RWPE2 (cell line): ENCODE measurements around the gene KLHL29.
A peak's percentile ranks its signal among the peaks of the same experiment; 100 is the strongest.

Experiments used
- ATAC-seq: fragments of 200-7000 bp; cut with Tn5 transposase; 3 replicates; pipeline ENCODE4 v1.9.1; 2021; ENCODE audit warnings: low read depth
- DNase-seq: peaks from one replicate; pipeline ENCODE4 v3.0.0-alpha.2; 2020; ENCODE audit warnings: low spot score
- H3K27ac ChIP-seq: fragments of 450-650 bp; 2 replicates; pipeline ENCODE4 v1.5.1; 2017; ENCODE audit warnings: mild to moderate bottlenecking; ENCODE audit not compliant: poor library complexity, severe bottlenecking
- H3K27me3 ChIP-seq: fragments of 250-450 bp; sonication (Bioruptor Pico); 2 replicates; pipeline ENCODE4 v1.5.1; 2021; ENCODE audit warnings: mild to moderate bottlenecking, moderate library complexity; ENCODE audit not compliant: insufficient read depth, poor library complexity, severe bottlenecking
- H3K36me3 ChIP-seq: fragments of 250-450 bp; sonication (Bioruptor Pico); 2 replicates; pipeline ENCODE4 v1.5.1; 2020; ENCODE audit warnings: low read depth, mild to moderate bottlenecking, moderate library complexity
- H3K4me1 ChIP-seq: fragments of 250-450 bp; sonication (Bioruptor Pico); 2 replicates; pipeline ENCODE4 v1.5.1; 2021; ENCODE audit warnings: mild to moderate bottlenecking, moderate library complexity; ENCODE audit not compliant: insufficient read depth, poor library complexity, severe bottlenecking
- H3K4me3 ChIP-seq: fragments of 250-450 bp; sonication (Bioruptor Pico); 2 replicates; pipeline ENCODE4 v1.5.1; 2021; ENCODE audit warnings: mild to moderate bottlenecking, moderate library complexity; ENCODE audit not compliant: severe bottlenecking
- H3K9me3 ChIP-seq: fragments of 250-450 bp; sonication (Bioruptor Pico); 2 replicates; pipeline ENCODE4 v1.5.1; 2021; ENCODE audit warnings: mild to moderate bottlenecking, moderate library complexity; ENCODE audit not compliant: severe bottlenecking
- CTCF ChIP-seq: fragments of 450-650 bp; IDR thresholded peaks from one replicate; pipeline ENCODE4 v1.5.1; 2017; ENCODE audit warnings: mild to moderate bottlenecking, moderate library complexity; ENCODE audit not compliant: poor library complexity, severe bottlenecking

Gene KLHL29

GRCh38 chr2:23488584-23488983, 103.6 kb downstream of the KLHL29 start:
- Histone ChIP-seq H3K27ac (no peak overlapping the region), H3K4me1 (peaks cover 8% of the 10 kb centered on the region), H3K36me3 (no peaks in the 10 kb centered on the region), H3K27me3 (no peaks in the 10 kb centered on the region), H3K4me3 (no peak overlapping the region), H3K9me3 (no peaks in the 10 kb centered on the region)
- ATAC-seq, result no peak
- DNase-seq, result peak; percentile 18
- no peak for TF ChIP-seq CTCF

- no peaks in the 10 kb centered on the region for H3K9me3 ChIP-seq
- H3K4me3 ChIP-seq, result no peak overlapping the region
- H3K27me3 ChIP-seq, result no peaks in the 10 kb centered on the region
- H3K4me1 ChIP-seq, result peaks cover 8% of the 10 kb centered on the region
- ATAC-seq, result no peak
- DNase-seq, result peak; percentile 34
- no peak overlapping the region for H3K27ac ChIP-seq
- no peaks in the 10 kb centered on the region for H3K36me3 ChIP-seq
- no peak for TF ChIP-seq CTCF
Measured at GRCh38 chr2:23489471-23490322, 104.7 kb downstream of the KLHL29 start.

GRCh38 chr2:23491591-23492336, 106.8 kb downstream of the KLHL29 start:
- no peak overlapping the region for H3K27ac ChIP-seq
- no peak for DNase-seq
- no peaks in the 10 kb centered on the region for H3K9me3 ChIP-seq
- TF ChIP-seq CTCF, result no peak
- H3K4me3 ChIP-seq, result no peak overlapping the region
- H3K36me3 ChIP-seq, result no peaks in the 10 kb centered on the region
- no peak for ATAC-seq
- no peaks in the 10 kb centered on the region for H3K27me3 ChIP-seq
- peaks cover 8% of the 10 kb centered on the region for H3K4me1 ChIP-seq

- Histone ChIP-seq H3K4me3 (no peak overlapping the region), H3K27ac (no peak overlapping the region), H3K9me3 (no peaks in the 10 kb centered on the region), H3K36me3 (no peaks in the 10 kb centered on the region), H3K27me3 (no peaks in the 10 kb centered on the region), H3K4me1 (peaks cover 8% of the 10 kb centered on the region)
- TF ChIP-seq CTCF, result no peak
- no peak for DNase-seq
- no peak for ATAC-seq
Measured at GRCh38 chr2:23492337-23492675, 107.3 kb downstream of the KLHL29 start.
